ENCODE results near the gene SERPINB6. TPM values are rescaled to one million over a fixed set of nuclear protein-coding genes. Genes with fewer than 3 reads are reported as not detected.

The SERPINB6 gene
- total RNA-seq, 1 experiment from 2014 or later = 131 TPM

GRCh38 chr6:3014675-3015066 is 43.3 kb upstream of the SERPINB6 start:
- POLR2A ChIA-PET = no interaction called here
- ATAC-seq = no peak
- BruUV-seq (replicated peaks) = no TSS peak

GRCh38 chr6:3013901-3014674 is 42.7 kb upstream of the SERPINB6 start:
- H3K36me3 ChIP-seq (ENCODE audit: control insufficient read depth, insufficient read depth, low read length) = peaks cover 3% of the 10 kb centered on the region; the same call in 1 of the 2 replicates
- H3K4me1 ChIP-seq (ENCODE audit: control insufficient read depth, insufficient read depth, low read length) = peaks cover 6% of the 10 kb centered on the region
- CTCF ChIA-PET = interaction anchor here (1.1 kb wide), 1 partner anchor 12 kb away, joined by 3 read pairs; no protein-coding TSS in a partner anchor
- BruUV-seq (replicated peaks) = no TSS peak
- H3K4me3 ChIP-seq (ENCODE audit: low read depth in 2 of 2, low read length in 2 of 2) = no peak overlapping the region
- no peak overlapping the region for H3K27ac ChIP-seq (ENCODE audit: low read length)
- POLR2A ChIA-PET = no interaction called here
- in situ Hi-C loops (cut with HindIII; ENCODE audit: low pct_unique_long_range_greater_than_20kb, low sequenced_read_pairs) (no loop called here), intact Hi-C loops (cut with micrococcal nuclease; ENCODE audit: unreplicated experiment) (no loop called here)
- H3K9me3 ChIP-seq (ENCODE audit: control insufficient read depth, insufficient read depth, low read depth, low read length) = peaks cover 8% of the 10 kb centered on the region
- DNase-seq (ENCODE audit: low read depth, low spot score) (no peak), ATAC-seq (peak; percentile 49; the same call in 1 of the 2 replicates)
- TF ChIP-seq SIN3A (IDR thresholded peaks at IDR 0.05; ENCODE audit: borderline replicate concordance, insufficient read depth, low read depth, low read length) = no peak
- no peak for TF ChIP-seq CTCF (IDR thresholded peaks at IDR 0.05)
- TF ChIP-seq POLR2AphosphoS5 (IDR thresholded peaks at IDR 0.05; ENCODE audit: low read depth, low read length) = no peak
- TF ChIP-seq TCF7L2 (IDR thresholded peaks at IDR 0.05; ENCODE audit: low read depth, low read length) = no peak
- no peak for TF ChIP-seq REST (IDR thresholded peaks at IDR 0.05; ENCODE audit: insufficient read depth in 1 of 2, low read depth in 2 of 2, low read length in 1 of 2)
- no peaks in the 10 kb centered on the region for H3K27me3 ChIP-seq (ENCODE audit: control insufficient read depth, insufficient read depth, low read length)

More at GRCh38 chr6:3014675-3015066, 43.3 kb upstream of the SERPINB6 start:
- H3K4me3 ChIP-seq (ENCODE audit: low read depth in 2 of 2, low read length in 2 of 2) = no peak overlapping the region
- CTCF ChIA-PET = no interaction called here
- no peak for TF ChIP-seq SIN3A (IDR thresholded peaks at IDR 0.05; ENCODE audit: borderline replicate concordance, insufficient read depth, low read depth, low read length)
- TF ChIP-seq POLR2AphosphoS5 (IDR thresholded peaks at IDR 0.05; ENCODE audit: low read depth, low read length) = no peak
- TF ChIP-seq REST (IDR thresholded peaks at IDR 0.05; ENCODE audit: insufficient read depth in 1 of 2, low read depth in 2 of 2, low read length in 1 of 2) = no peak
- TF ChIP-seq TCF7L2 (IDR thresholded peaks at IDR 0.05; ENCODE audit: low read depth, low read length) = no peak
- no peak for TF ChIP-seq CTCF (IDR thresholded peaks at IDR 0.05)
- peaks cover 8% of the 10 kb centered on the region for H3K9me3 ChIP-seq (ENCODE audit: control insufficient read depth, insufficient read depth, low read depth, low read length)
- H3K4me1 ChIP-seq (ENCODE audit: control insufficient read depth, insufficient read depth, low read length) = peaks cover 6% of the 10 kb centered on the region
- no peaks in the 10 kb centered on the region for H3K27me3 ChIP-seq (ENCODE audit: control insufficient read depth, insufficient read depth, low read length)
- peaks cover 3% of the 10 kb centered on the region; the same call in 1 of the 2 replicates for H3K36me3 ChIP-seq (ENCODE audit: control insufficient read depth, insufficient read depth, low read length)
- no peak overlapping the region for H3K27ac ChIP-seq (ENCODE audit: low read length)
- intact Hi-C loops (cut with micrococcal nuclease; ENCODE audit: unreplicated experiment) (no loop called here), in situ Hi-C loops (cut with HindIII; ENCODE audit: low pct_unique_long_range_greater_than_20kb, low sequenced_read_pairs) (no loop called here)
- no peak for DNase-seq (ENCODE audit: low read depth, low spot score)
